Peyer's patch (tissue), 4 donors: Measurements from ENCODE around the gene SH2D3A. TPM values are rescaled to one million over a fixed set of nuclear protein-coding genes. Genes with fewer than 3 reads are reported as not detected.

Experiments
- DNase-seq, 3 donors: peaks; one replicate each; pipeline ENCODE4 v3.0.0-alpha.2; 2017 to 2019
- H3K27ac ChIP-seq, 4 donors: fragments of 200-600 bp; sonication (generic); one replicate each; pipeline ENCODE4 v1.5.1; 2016 to 2019
- H3K27me3 ChIP-seq, 2 donors: fragments of 200-600 bp; sonication (generic); one replicate each; pipeline ENCODE4 v1.5.1; 2019
- H3K36me3 ChIP-seq, 3 donors: fragments of 200-600 bp; sonication (generic); one replicate each; pipeline ENCODE4 v1.5.1; 2016 to 2019
- H3K4me1 ChIP-seq, 4 donors: fragments of 200-600 bp; sonication (generic); one replicate each; pipeline ENCODE4 v1.5.1; 2016 to 2019
- H3K4me3 ChIP-seq, 4 donors: fragments of 200-600 bp; sonication (generic); 1 replicate in 3 of 4; 2 replicates in 1 of 4; pipeline ENCODE4 v1.5.1; 2016 to 2019; ENCODE audit warnings: mild to moderate bottlenecking in 1 of 4
- H3K9me3 ChIP-seq, 4 donors: fragments of 200-600 bp; sonication (generic); one replicate each; pipeline ENCODE4 v1.5.1; 2016 to 2019; ENCODE audit warnings: mild to moderate bottlenecking in 1 of 4
- POLR2A ChIP-seq, 2 donors: fragments of 450-650 bp; IDR thresholded peaks; one replicate each; pipeline ENCODE4 v1.5.1; 2017; ENCODE audit warnings: antibody characterized with exemption in 2 of 2, mild to moderate bottlenecking in 2 of 2, moderate library complexity in 2 of 2
- total RNA-seq, 4 donors: library from RNA; depleted of rRNA; stranded (reverse); fragments of >200 nt; gene quantifications; one replicate each; pipeline ENCODE4 v1.1.0, GENCODE V29; 2016
- TF ChIP-seq, protein P1 (sequence below), 6 experiments: fragments of 450-650 bp in 4 of 6; fragments of 200-600 bp in 2 of 6; sonication (generic) in 1 of 6; IDR thresholded peaks; one replicate each; pipeline ENCODE4 v1.5.1; 2017 to 2019; ENCODE audit warnings: antibody characterized with exemption in 6 of 6, mild to moderate bottlenecking in 3 of 6, moderate library complexity in 1 of 6

SH2D3A gene
- total RNA-seq, 4 donors from 2014 or later: 43.7 to 127 (median 91.9) TPM

DNA sequence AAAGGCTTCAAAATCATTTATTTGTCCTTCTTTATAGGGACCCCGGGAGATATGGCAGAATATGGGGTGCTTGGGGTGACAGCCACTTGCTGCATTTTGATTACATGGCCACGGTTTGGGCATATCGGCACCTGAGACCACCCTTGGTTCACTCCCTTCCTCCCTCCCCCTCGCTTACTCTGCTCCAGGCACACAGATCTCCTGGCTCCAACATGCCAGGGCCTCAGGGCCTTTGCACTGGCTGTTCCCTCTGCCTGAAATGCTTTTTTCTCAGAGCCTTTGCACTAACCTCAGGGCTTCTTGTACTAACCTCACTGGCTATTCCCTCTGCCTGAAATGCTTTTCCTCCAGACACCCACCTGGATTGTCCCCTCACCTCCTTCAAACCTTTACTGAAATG lies 29.0 kb upstream of the SH2D3A start:
- H3K27ac ChIP-seq: no peak overlapping the region
- TF ChIP-seq, protein P1, sequence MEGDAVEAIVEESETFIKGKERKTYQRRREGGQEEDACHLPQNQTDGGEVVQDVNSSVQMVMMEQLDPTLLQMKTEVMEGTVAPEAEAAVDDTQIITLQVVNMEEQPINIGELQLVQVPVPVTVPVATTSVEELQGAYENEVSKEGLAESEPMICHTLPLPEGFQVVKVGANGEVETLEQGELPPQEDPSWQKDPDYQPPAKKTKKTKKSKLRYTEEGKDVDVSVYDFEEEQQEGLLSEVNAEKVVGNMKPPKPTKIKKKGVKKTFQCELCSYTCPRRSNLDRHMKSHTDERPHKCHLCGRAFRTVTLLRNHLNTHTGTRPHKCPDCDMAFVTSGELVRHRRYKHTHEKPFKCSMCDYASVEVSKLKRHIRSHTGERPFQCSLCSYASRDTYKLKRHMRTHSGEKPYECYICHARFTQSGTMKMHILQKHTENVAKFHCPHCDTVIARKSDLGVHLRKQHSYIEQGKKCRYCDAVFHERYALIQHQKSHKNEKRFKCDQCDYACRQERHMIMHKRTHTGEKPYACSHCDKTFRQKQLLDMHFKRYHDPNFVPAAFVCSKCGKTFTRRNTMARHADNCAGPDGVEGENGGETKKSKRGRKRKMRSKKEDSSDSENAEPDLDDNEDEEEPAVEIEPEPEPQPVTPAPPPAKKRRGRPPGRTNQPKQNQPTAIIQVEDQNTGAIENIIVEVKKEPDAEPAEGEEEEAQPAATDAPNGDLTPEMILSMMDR (IDR thresholded peaks at IDR 0.05): no peak
- no peak for TF ChIP-seq POLR2A (IDR thresholded peaks at IDR 0.05)

GRCh38 chr19:6794686-6795431 lies 27.6 kb upstream of the SH2D3A start:
- no peak overlapping the region for H3K4me3 ChIP-seq
- TF ChIP-seq, protein P1 (IDR thresholded peaks at IDR 0.05): no peak
- no peak for TF ChIP-seq POLR2A (IDR thresholded peaks at IDR 0.05)
- H3K27me3 ChIP-seq: no peaks in the 10 kb centered on the region
- H3K27ac ChIP-seq: no peak overlapping the region
- peaks cover 0 to 2% (median 0%) of the 10 kb centered on the region in 4 donors for H3K4me1 ChIP-seq
- H3K36me3 ChIP-seq: no peaks in the 10 kb centered on the region
- no peak for DNase-seq
- H3K9me3 ChIP-seq: peaks cover 0 to 7% (median 0%) of the 10 kb centered on the region in 4 donors

More for the DNA sequence above, 29.0 kb upstream of the SH2D3A start:
- H3K9me3 ChIP-seq: peaks cover 0 to 7% (median 0%) of the 10 kb centered on the region in 4 donors
- no peak for DNase-seq
- H3K4me3 ChIP-seq: no peak overlapping the region
- no peaks in the 10 kb centered on the region for H3K27me3 ChIP-seq
- peaks cover 0 to 9% (median 2%) of the 10 kb centered on the region in 4 donors for H3K4me1 ChIP-seq
- H3K36me3 ChIP-seq: no peaks in the 10 kb centered on the region

GRCh38 chr19:6793973-6794372 lies 26.7 kb upstream of the SH2D3A start:
- no peak overlapping the region for H3K27ac ChIP-seq
- TF ChIP-seq, protein P1 (IDR thresholded peaks at IDR 0.05): no peak
- TF ChIP-seq POLR2A (IDR thresholded peaks at IDR 0.05): no peak
- no peaks in the 10 kb centered on the region for H3K4me1 ChIP-seq
- H3K27me3 ChIP-seq: no peaks in the 10 kb centered on the region
- H3K9me3 ChIP-seq: peaks cover 0 to 7% (median 0%) of the 10 kb centered on the region in 4 donors
- no peaks in the 10 kb centered on the region for H3K36me3 ChIP-seq
- H3K4me3 ChIP-seq: no peak overlapping the region
- DNase-seq: no peak

GRCh38 chr19:6793411-6793810 lies 26.2 kb upstream of the SH2D3A start:
- no peaks in the 10 kb centered on the region for H3K36me3 ChIP-seq
- TF ChIP-seq, protein P1 (IDR thresholded peaks at IDR 0.05): no peak
- TF ChIP-seq POLR2A (IDR thresholded peaks at IDR 0.05): no peak
- H3K27me3 ChIP-seq: no peaks in the 10 kb centered on the region
- peaks cover 0 to 7% (median 0%) of the 10 kb centered on the region in 4 donors for H3K9me3 ChIP-seq
- no peak overlapping the region for H3K4me3 ChIP-seq
- DNase-seq: no peak
- H3K4me1 ChIP-seq: no peaks in the 10 kb centered on the region
- H3K27ac ChIP-seq: no peak overlapping the region

DNA sequence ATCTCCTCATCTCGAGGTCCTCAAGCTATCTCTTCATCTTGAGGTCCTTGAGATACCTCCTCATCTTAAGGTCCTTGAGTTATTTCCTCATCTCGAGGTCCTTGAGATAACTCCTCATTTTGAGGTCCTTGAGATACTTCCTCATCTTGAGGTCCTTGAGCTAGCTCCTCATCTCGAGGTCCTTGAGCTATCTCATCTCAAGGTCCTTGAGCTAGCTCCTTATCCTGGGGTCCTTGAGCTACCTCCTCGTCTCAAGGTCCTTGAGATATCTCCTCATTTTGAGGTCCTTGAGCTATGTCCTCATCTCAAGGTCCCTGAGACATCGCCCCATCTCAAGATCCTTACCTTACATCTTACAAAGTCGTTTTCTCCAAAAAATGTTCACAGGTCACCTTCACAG lies 24.0 kb upstream of the SH2D3A start:
- H3K4me3 ChIP-seq: no peak overlapping the region
- no peaks in the 10 kb centered on the region for H3K36me3 ChIP-seq
- H3K9me3 ChIP-seq: peaks cover 0 to 7% (median 0%) of the 10 kb centered on the region in 4 donors
- no peaks in the 10 kb centered on the region for H3K4me1 ChIP-seq
- DNase-seq: no peak
- no peak overlapping the region for H3K27ac ChIP-seq
- H3K27me3 ChIP-seq: no peaks in the 10 kb centered on the region
- TF ChIP-seq POLR2A (IDR thresholded peaks at IDR 0.05): no peak
- TF ChIP-seq, protein P1 (IDR thresholded peaks at IDR 0.05): no peak
